Activated CD8-positive, alpha-beta memory T cell treated with anti-CD3 and anti-CD28 coated beads, Interleukin-2, amount 50 U/mL, for 4 hours (primary cell): ENCODE measurements around the gene DGKD.

Experiments used
- DNase-seq: peaks from one replicate; pipeline ENCODE4 v3.0.0-alpha.2; 2020

Gene DGKD

GRCh38 chr2:233430081-233430480, 75.8 kb downstream of the DGKD start:
- DNase-seq: no peak

- no peak for DNase-seq
Observed at GRCh38 chr2:233430651-233431050, 76.4 kb downstream of the DGKD start.

- no peak for DNase-seq
Observed at GRCh38 chr2:233433029-233433428, 78.7 kb downstream of the DGKD start.

- no peak for DNase-seq
Observed at GRCh38 chr2:233433794-233434193, 79.5 kb downstream of the DGKD start.

GRCh38 chr2:233434666-233435330, 80.5 kb downstream of the DGKD start:
- DNase-seq: no peak

GRCh38 chr2:233435436-233436190, 81.3 kb downstream of the DGKD start:
- no peak for DNase-seq

- no peak for DNase-seq
Observed at GRCh38 chr2:233436191-233436581, 81.9 kb downstream of the DGKD start.

- no peak for DNase-seq
Observed at GRCh38 chr2:233436691-233437438, 82.6 kb downstream of the DGKD start.

- DNase-seq: no peak
Observed at GRCh38 chr2:233437439-233437955, 83.2 kb downstream of the DGKD start.

- no peak for DNase-seq
Observed at GRCh38 chr2:233438573-233439147, 84.4 kb downstream of the DGKD start.

- no peak for DNase-seq
Observed at GRCh38 chr2:233439191-233439590, 84.9 kb downstream of the DGKD start.

GRCh38 chr2:233440314-233440713, 86.0 kb downstream of the DGKD start:
- no peak for DNase-seq

GRCh38 chr2:233440714-233441113, 86.4 kb downstream of the DGKD start:
- no peak for DNase-seq

GRCh38 chr2:233441161-233442027, 87.1 kb downstream of the DGKD start:
- no peak for DNase-seq

GRCh38 chr2:233442028-233442310, 87.7 kb downstream of the DGKD start:
- no peak for DNase-seq

GRCh38 chr2:233443511-233444183, 89.4 kb downstream of the DGKD start:
- peak; percentile 83 for DNase-seq

GRCh38 chr2:233444501-233444900, 90.2 kb downstream of the DGKD start:
- no peak for DNase-seq

GRCh38 chr2:233445152-233445830, 91.0 kb downstream of the DGKD start:
- DNase-seq: no peak

GRCh38 chr2:233446121-233446520, 91.8 kb downstream of the DGKD start:
- DNase-seq: no peak

- no peak for DNase-seq
Observed at GRCh38 chr2:233446606-233447305, 92.5 kb downstream of the DGKD start.
